ENCODE data around the gene ARPC5. TPM values are rescaled to one million over a fixed set of nuclear protein-coding genes. Genes with fewer than 3 reads are reported as not detected.

Gene ARPC5
- total and polyA plus RNA-seq, 2 of the 8 experiments (the other 6 are each of a cell fraction or from before 2014, with no cell fraction given) = 24.0 to 60.8 TPM

- Histone ChIP-seq H3K4me1 (replicated peaks in 1 of 4; ENCODE audit: control insufficient read depth in 3 of 4, insufficient read depth in 4 of 4, low read length in 3 of 4) (no peaks in the 10 kb centered on the region), H3K14ac (ENCODE audit: insufficient read length) (no peak overlapping the region), H3K9me3 (ENCODE audit: insufficient read depth in 2 of 2, low read depth in 1 of 2, low read length in 1 of 2) (peaks cover 0 to 7% of the 10 kb centered on the region in 2 experiments; a peak in 1 of 4 replicates), H3K23me2 (ENCODE audit: low read depth, low read length) (no peaks in the 10 kb centered on the region), H3K18ac (ENCODE audit: extremely low read depth, low read length) (no peak overlapping the region), H3K79me1 (ENCODE audit: low read depth, low read length) (no peaks in the 10 kb centered on the region), H2BK120ac (replicated peaks; ENCODE audit: low read depth, low read length) (no peak overlapping the region), H3K27me3 (replicated peaks in 1 of 4; ENCODE audit: control insufficient read depth in 3 of 4, extremely low read depth in 1 of 4, insufficient read depth in 3 of 4, low read length in 3 of 4) (no peaks in the 10 kb centered on the region), H2BK12ac (ENCODE audit: low read depth, low read length) (no peak overlapping the region), H4K5ac (ENCODE audit: insufficient read length, low read depth, low read length) (no peak overlapping the region), H3K56ac (replicated peaks; ENCODE audit: insufficient read length, low read depth, low read length) (no peak overlapping the region), H3K4me3 (ENCODE audit: extremely low read depth in 1 of 4, insufficient read depth in 2 of 4, low read depth in 3 of 4, low read length in 4 of 4) (no peak overlapping the region), H4K91ac (replicated peaks; ENCODE audit: insufficient read length, low read length) (no peak overlapping the region), H3K36me3 (ENCODE audit: control insufficient read depth in 2 of 4, insufficient read depth in 4 of 4, low read length in 3 of 4) (no peaks in the 10 kb centered on the region), H4K20me1 (replicated peaks in 1 of 2; ENCODE audit: control insufficient read depth in 1 of 2, insufficient read depth in 2 of 2, low read length in 2 of 2) (no peaks in the 10 kb centered on the region), H3K4me2 (ENCODE audit: insufficient read depth in 1 of 2, low read depth in 2 of 2, low read length in 2 of 2) (no peak overlapping the region), H3K27ac (ENCODE audit: low read depth, low read length) (no peak overlapping the region), H2AFZ (ENCODE audit: low read length) (no peak overlapping the region), H2BK20ac (ENCODE audit: low read length) (no peak overlapping the region), H2BK5ac (ENCODE audit: low read depth, low read length) (no peak overlapping the region), H3K4ac (replicated peaks; ENCODE audit: insufficient read length, low read depth, low read length) (no peak overlapping the region), H3K79me2 (ENCODE audit: control insufficient read depth in 1 of 2, insufficient read depth in 2 of 2, low read length in 2 of 2) (no peaks in the 10 kb centered on the region), H4K8ac (ENCODE audit: extremely low read depth, insufficient read depth, low read length) (no peak overlapping the region), H3K9ac (replicated peaks in 1 of 4; ENCODE audit: extremely low read depth in 1 of 4, low read depth in 3 of 4, low read length in 3 of 4) (no peak overlapping the region), H2AK5ac (ENCODE audit: low read depth, low read length) (no peak overlapping the region), H2BK15ac (ENCODE audit: low read length) (no peak overlapping the region), H3K23ac (ENCODE audit: insufficient read length) (no peak overlapping the region)
- ChIA-PET CTCF (ENCODE audit: partially characterized antibody) (interaction anchor here (0.8 to 6.2 kb wide), 22 partner anchors 9 to 290 kb away, joined by 3 to 87 read pairs (median 6); partner anchors contain the start of gene ARPC5), POLR2A (ENCODE audit: partially characterized antibody) (no interaction called here)
- FAIRE-seq (no peak), DNase-seq (ENCODE audit: low read depth in 1 of 2, low spot score in 2 of 2) (no peak)
- WGBS, 2 experiments (ENCODE audit: extremely low coverage in 1 of 2, insufficient coverage in 1 of 2, insufficient read length in 1 of 2, insufficient replicate concordance in 2 of 2, low coverage in 1 of 2, low lambda C conversion rate in 2 of 2, missing lambda C conversion rate in 1 of 2) = 97% methylated on average over 3 of the region's 3 CpGs; no CpG with 5 or more reads in 1 of the 2 experiments
- no peak for TF ChIP-seq CHD1 (IDR thresholded peaks at IDR 0.05; ENCODE audit: low read depth, low read length)
- no peak for TF ChIP-seq CTBP2 (IDR thresholded peaks at IDR 0.05; ENCODE audit: borderline replicate concordance, insufficient read depth, insufficient read length, low read length)
- TF ChIP-seq MAX (IDR thresholded peaks at IDR 0.05) = no peak
- no peak for TF ChIP-seq KDM1A (IDR thresholded peaks at IDR 0.05; ENCODE audit: borderline replicate concordance, low read length)
- TF ChIP-seq EGR1 (IDR thresholded peaks at IDR 0.05; ENCODE audit: borderline replicate concordance, low read depth, low read length) = no peak
- no peak for TF ChIP-seq TAF1 (IDR thresholded peaks at IDR 0.05; ENCODE audit: low read depth, low read length)
- no peak for TF ChIP-seq E2F6 (IDR thresholded peaks at IDR 0.05)
- no peak for TF ChIP-seq JUN (IDR thresholded peaks at IDR 0.05; ENCODE audit: low read depth, low read length)
- no peak for TF ChIP-seq POU5F1 (IDR thresholded peaks at IDR 0.05; ENCODE audit: low read depth, low read length)
- TF ChIP-seq RNF2 (IDR thresholded peaks at IDR 0.05; ENCODE audit: borderline replicate concordance, low read depth, low read length, missing control alignments, poor library complexity, severe bottlenecking) = no peak
- no peak for TF ChIP-seq SIN3A (conservative IDR thresholded peaks at IDR 0.05 in 1 of 2, IDR thresholded peaks at IDR 0.05 in 1 of 2; ENCODE audit: low read depth in 1 of 2, low read length in 2 of 2)
- no peak for TF ChIP-seq SP2 (IDR thresholded peaks at IDR 0.05; ENCODE audit: low read length)
- no peak for TF ChIP-seq TAF7 (optimal IDR thresholded peaks at IDR 0.05; ENCODE audit: borderline replicate concordance, low read depth, low read length)
These were observed 20.8 kb upstream of the ARPC5 start for GRCh38 chr1:183656355-183656754.
